GM19023 (cell line): Measurements from ENCODE around the gene TSC2.
"Not testable (repeated sequence)": the region's sequence is repeated elsewhere in the genome, so short reads cannot be mapped to it uniquely, and the experiment has no call there.

ENCODE experiments used
- ATAC-seq: cut with Tn5 transposase; IDR thresholded peaks from one replicate; pipeline ENCODE4 v1.9.1; 2021; ENCODE audit warnings: mild to moderate bottlenecking, moderate library complexity; ENCODE audit not compliant: unreplicated experiment

The TSC2 gene

GRCh38 chr16:2096853-2097595, 49.2 kb downstream of the TSC2 start:
- no peak for ATAC-seq

DNA sequence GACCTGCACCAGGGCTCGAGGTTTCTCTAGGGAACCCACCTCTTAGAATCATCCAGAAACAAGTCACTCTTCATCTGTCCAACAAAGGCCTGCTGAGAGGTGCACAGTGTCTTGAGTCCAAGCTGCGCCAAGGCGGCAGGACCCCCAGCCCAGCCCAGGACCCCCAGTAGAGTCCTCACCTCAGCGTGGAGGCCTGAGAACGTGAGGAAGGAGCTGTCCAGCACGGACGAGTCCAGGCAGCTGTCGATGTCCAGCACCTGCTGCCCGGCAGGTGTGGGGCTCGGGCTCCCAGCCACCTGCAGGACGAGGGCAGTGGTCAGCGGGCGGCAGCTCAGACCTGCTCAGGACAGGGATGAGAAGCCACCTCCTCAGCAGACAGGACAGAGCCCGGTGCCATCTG, 49.9 kb downstream of the TSC2 start:
- ATAC-seq, result not testable (repeated sequence)

DNA sequence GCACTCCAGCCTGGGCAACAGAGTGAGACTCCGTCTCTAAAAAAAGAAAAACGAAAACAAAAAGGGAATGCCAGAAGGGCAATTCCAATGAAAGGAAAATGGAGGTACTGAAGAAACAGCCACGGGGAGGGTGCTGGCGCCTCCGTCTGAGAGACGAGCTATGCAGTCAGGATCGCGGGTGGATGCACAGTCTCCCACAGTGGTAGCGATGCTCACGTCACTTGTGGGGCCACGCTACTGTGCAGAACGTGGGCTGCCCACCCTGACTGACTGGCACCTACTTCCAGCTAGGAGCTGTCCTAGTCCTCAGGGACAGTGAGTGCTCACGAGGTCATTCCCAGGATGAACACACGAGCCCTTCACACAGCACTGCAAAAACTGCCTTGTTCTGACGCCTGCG, 53.8 kb downstream of the TSC2 start:
- not testable (repeated sequence) for ATAC-seq

DNA sequence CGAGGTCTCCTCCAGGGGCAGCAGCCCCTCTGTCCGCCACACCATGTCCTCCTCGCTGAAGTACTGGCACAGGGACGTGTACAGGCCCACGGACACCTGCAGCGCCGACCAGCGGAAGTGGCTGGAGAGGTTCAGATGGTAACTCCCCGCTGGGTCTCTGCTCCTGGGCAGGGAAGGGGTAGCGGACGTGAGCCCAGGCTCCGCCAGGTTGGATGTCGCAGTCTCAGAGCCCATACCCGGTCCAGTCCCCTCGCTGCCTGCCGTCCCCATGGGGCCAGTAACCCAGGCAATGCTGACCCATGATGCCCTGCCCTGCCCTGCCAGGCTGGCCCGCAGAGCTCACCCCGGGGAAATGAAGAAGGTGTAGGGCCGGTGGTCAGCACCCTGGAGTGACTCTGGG, 54.7 kb downstream of the TSC2 start:
- ATAC-seq, result no peak

DNA sequence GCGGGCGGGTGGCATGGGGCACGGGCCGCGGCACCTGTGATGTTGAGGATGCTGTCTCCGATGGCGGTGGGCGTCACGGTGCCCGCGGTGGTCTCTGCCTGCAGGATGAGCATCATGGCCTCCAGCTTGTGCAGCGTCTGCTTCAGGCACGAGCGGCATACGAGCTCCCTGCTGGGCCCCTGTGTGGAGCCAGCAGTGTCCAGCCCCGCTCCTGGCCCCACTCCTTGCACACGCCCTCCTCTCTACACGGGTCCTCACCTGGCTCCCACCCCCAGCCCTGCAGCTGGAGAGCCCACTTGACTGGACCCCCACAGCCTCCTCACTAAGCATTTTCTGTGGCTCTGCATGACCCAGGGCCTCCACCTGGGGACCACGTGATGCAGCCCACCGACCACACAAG, 56.7 kb downstream of the TSC2 start:
- ATAC-seq, result not testable (repeated sequence)

DNA sequence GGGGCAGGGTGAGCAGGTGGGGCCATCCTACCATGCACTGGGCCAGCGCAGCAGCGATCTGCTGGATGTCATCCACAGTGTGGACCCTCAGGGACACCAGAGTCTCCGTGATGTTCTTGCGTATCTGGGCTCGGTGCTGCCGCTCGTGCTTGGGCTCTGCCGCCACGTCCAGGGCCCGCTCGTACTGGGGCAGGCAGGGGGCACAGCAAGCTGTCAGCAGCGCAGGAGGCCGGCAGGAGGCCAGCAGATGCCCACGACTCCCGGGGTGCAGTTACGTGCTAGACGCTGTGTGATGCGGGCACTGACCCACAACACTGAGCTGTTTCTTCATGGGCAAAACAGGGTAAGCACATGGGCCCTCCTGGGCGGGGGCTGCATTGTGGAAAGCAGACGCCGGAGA, 57.5 kb downstream of the TSC2 start:
- not testable (repeated sequence) for ATAC-seq

GRCh38 chr16:2105769-2106168, 58.0 kb downstream of the TSC2 start:
- ATAC-seq, result not testable (repeated sequence)

- ATAC-seq, result not testable (repeated sequence)
Observed at GRCh38 chr16:2106211-2106610, 58.4 kb downstream of the TSC2 start.

GRCh38 chr16:2107121-2107790, 59.5 kb downstream of the TSC2 start:
- not testable (repeated sequence) for ATAC-seq

GRCh38 chr16:2107791-2108125, 60.0 kb downstream of the TSC2 start:
- not testable (repeated sequence) for ATAC-seq

DNA sequence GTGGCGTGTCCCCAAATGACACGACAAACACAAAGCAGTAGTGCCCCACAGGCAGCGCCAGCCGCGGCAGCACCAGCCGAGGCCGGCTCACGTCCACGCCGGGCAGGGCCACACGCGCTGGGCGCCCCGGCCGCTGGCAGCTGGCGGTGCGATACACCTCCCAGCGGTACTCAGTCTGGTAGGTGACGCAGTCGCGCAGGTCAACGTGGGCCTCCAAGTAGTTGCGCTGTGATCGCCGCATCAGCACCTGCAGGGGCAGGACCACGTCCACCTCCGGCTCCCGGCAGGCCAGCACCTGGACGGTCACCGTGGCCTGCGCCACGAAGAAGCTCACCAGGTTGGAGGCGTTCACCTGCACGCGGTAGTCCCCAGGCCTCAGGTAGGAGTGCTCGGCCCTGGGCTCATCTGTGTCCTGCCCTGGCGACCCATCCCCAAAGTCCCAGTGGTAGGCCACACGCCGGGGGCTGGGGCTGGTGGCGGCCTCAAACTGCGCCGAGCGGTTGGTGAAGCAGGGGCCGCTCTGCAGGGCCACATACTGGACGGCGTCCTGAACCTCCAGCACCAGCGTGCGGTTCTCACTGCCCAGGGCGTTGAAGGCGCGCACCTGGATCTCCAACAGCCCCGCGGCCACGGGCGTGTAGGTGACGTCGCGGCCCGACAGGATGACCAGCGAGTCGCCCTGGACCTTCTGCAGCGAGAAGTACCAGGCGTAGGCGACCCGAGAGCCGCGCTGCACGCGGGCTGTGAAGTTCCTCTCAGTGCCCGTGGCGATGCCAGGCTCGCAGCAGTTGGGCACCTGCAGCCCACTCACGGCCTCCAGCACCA, 60.9 kb downstream of the TSC2 start:
- not testable (repeated sequence) for ATAC-seq

DNA sequence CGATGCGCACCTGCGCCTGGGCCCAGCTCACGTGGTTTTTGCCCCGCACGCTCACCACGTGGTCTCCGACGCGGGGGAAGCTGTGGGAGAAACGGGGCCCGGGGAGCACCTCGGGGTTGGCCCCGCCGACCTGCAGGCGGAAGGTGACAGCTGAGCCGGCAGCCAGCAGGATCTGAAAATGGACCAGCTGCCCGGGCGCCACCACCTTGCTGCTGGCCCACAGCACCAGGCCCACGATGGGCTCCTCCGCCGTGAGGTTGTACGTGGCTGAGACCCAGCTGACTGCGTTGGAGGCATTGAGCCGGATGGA, 61.4 kb downstream of the TSC2 start:
- ATAC-seq, result not testable (repeated sequence)

GRCh38 chr16:2109872-2110271, 62.1 kb downstream of the TSC2 start:
- ATAC-seq, result not testable (repeated sequence)

DNA sequence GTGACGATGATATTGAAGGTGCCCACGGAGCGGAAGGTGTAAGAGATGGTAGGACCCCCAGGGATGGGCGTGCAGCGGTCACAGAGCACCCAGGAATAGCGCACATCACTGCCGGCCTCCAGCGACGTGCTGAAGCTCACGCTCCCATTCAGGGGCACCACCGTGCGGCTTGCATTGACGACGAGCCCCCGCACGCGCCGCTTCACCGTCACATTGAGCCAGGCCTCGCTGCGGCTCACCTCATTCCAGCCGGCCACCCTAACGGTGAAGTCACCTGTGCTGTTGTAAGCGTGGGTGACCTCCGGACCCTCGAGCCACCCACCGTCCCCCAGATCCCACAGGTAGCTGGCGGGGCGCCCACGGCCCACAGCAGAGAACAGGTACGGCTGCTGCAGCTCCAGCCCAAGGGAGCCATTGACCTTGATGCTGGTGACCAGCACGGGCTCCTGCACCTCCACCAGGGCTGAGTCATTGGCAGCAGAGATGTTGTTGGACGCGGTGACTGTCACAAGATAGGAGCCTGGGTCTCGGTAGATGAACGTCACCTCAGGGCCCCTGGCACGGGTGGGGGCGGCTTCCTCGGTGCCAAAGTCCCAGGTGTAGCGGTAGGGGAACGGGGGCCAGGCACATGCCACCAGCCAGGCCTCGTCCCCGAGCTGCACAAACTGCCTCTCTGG, 62.7 kb downstream of the TSC2 start:
- ATAC-seq, result not testable (repeated sequence)

- not testable (repeated sequence) for ATAC-seq
Observed at GRCh38 chr16:2111009-2111353, 63.2 kb downstream of the TSC2 start.

DNA sequence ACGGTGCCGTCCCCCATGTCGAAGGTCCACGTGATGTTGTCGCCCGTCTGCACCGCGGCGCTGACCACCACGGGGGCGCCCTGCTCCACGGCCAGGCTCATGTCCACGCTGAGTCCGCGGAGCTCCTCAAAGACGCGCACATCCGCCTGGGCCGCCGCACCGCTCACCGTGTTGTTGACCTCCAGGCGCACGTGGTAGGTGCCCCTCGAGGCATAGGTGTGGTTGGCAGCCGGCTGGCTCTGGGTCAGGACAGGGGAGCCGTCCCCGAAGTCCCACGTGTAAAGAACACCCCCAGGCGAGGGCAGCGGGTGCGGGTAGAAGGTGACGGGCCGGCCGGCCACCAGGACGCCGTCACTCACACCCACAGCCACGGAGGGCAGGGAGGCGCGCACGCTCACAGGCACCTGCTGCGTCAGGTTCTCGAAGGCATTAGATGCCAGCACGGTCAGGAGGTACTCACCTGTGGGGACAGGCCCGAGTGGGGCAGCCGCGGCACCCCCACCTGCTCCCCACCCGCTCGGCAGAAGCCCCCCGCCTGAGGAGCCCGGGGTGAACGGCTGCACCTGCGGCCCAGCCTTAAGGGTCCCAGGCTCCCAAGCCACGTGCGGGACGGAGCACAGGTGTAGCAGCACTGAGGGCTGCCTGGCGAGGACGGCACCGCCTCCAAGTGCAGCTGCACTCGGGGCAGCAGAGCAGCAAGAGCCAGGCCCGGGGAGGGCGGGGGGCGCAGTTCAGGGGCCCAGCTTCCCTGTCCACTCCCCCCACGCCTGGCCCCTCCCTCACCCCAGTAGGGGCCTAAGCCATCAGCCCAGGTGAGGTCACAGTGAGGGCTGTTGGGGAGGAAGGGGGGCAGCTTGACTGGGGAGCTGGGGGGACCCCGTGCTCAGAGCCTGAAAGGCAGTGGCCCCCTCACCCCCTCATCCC, 63.9 kb downstream of the TSC2 start:
- ATAC-seq, result not testable (repeated sequence)

- ATAC-seq, result not testable (repeated sequence)
Observed at GRCh38 chr16:2112539-2113106, 64.8 kb downstream of the TSC2 start.

DNA sequence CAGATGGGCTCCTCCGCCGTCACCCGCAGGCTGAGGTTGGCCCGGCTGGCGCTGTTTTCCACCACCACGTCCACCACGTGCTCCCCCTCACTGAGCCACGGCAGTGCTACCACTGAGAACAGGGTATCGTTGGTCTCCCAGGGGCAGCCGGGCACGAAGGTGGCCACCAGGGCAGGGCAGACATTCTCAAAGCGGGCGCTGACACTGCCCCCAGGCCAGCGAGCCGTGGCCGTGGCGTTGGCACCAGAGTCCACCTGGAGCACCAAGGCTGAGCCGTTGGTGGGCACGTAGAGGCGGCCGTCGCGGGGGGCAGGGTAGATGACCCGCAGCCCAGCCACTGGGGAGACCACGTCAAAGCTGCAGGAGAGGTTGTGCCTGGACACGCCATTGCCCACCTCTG, 66.4 kb downstream of the TSC2 start:
- not testable (repeated sequence) for ATAC-seq

DNA sequence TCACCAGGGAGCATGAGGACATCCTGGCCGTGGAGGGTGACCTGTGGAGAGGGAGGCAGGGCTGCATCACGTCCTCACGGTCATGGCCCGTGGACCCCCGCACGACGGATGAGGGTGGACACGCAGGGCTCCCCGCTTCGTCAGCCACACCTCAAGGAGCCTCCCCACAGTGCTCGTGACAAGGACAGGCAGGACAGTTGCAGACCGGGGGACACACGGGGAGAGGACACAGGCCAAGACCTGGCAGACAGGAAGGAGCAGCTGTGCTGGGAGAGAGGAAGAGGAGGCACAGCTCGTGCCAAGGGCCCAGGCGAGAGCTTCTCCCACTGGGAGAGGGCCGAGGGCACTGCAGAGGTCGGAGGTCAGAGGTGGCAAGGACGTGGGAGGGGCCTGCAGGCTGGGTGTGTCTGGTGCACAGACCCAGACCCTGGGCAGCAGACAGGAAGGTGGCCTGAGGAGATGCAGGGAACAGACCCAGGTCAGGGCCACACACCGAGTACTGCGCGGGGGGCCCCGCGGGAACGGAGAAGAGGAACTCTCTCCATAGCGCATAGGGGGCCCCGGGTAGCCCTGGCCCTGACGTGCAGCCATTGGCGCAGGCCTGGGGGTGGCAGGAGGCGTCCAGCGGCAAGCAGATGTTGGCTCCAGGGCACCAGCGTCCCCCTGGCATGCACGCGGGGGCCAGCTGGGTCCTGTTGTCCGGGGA, 67.3 kb downstream of the TSC2 start:
- not testable (repeated sequence) for ATAC-seq
